HG03159 (cell line): ENCODE results near the gene TMED4.

ENCODE experiments used
- ATAC-seq: cut with Tn5 transposase; IDR thresholded peaks from one replicate; pipeline ENCODE4 v1.9.1; 2021; ENCODE audit warnings: mild to moderate bottlenecking, moderate library complexity; ENCODE audit not compliant: unreplicated experiment

Gene TMED4

DNA sequence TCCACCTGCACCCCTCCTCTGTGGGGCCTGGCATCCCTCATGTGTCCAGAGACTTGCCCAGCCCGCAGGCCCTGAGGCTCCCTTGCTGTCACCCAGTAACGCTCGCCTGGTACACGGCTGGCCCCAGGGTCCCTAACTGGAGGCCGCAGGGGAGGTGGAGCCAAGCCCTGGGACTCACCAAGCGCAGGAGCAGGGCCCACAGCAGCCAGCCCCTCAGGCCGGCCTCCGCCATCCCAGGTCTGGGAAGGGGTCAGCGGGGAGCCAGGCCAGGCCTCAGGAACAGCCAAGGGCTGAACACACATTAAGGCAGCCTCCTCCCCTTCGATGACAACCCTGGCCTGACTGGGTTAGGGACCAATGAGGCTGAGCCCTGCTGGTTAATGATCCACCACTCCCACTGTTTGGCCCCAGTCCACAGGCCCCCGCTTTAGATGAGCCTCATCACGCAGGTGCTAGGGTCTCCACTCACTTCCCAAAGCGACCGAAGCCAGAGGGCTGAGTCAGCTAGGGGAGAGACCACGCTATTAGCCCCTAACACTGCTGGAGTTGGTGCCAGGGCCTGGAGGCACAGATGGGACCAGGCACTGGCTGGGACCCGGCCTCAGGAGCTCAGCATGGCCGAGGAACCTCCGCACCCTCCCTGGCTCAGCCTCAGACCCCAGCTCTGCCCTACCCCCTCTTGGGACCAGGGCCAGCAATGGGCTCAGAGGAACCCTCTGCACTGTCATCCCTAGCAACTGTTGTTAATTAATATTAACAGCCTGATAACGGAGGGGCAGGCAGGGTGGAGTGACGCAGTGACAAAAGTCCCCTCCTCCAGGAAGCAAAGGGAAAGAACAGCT is 40.8 kb downstream of the TMED4 start, which contains the start of gene NPC1L1:
Gene NPC1L1, minus strand, starts transcription at position 303 of the 842 bp plus-strand sequence. Its CDS starts 71 bp downstream, at position 232.
- ATAC-seq = no peak

DNA sequence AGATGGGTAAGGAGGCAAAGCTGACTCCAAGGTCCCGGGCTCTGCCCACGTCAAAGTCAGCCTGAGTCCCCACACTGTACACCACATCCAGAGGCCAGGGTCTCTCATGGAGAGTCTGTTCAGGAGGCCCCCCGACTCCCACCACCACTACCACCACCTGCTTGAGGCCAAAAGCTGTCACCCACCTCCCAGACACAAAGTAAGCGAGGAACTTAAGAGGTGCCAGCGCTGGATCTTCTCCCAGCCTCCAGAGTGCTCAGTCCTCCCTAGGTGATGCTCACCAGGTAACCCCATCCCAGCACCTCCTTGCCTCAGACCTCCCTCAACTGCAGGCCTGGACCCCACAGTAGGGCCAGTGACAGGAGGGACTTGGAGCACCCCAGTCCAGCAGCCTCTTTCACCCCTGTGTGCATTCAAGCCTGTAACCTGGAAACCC is 41.4 kb downstream of the TMED4 start:
- no peak for ATAC-seq

DNA sequence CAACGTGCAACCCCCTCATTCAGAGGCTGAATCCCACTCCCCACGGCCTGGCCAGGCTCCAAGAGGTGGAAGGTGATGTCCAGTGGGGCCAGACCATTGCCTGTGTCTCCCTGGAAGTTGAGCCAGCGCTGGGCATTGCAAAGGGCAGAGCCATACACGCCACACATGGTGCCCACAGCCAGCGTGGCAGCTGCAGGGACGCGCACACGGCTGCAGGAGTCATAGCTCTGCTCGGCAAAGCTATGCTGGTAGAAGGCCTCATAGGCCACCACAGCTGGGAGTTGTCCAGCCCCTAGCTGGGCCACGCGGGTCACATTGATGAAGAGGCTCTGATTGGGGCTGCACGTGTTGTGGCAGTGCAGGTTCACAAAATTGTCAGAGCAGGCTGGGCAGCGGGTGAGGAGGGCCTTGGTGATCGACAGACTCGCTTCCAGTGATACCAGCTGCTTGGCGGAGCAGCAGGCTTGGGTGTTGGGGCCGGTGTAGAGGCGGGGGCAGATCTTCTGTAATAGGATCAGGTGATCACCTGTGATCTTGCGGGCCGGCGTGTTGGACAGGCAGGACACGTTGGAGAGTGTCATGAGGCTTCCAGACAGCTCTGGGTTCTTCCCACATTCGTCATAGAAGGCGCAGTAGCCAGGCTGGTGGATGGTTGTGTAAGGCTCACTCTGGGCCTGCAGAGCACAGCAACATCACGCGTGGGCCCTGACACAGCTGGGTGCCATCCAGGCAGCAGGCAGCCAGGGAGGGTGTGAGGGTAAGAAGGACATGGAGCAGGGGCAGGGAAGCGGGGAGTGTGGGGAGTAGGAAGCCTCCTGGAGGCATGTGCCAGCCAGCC is 42.1 kb downstream of the TMED4 start:
- ATAC-seq = no peak

DNA sequence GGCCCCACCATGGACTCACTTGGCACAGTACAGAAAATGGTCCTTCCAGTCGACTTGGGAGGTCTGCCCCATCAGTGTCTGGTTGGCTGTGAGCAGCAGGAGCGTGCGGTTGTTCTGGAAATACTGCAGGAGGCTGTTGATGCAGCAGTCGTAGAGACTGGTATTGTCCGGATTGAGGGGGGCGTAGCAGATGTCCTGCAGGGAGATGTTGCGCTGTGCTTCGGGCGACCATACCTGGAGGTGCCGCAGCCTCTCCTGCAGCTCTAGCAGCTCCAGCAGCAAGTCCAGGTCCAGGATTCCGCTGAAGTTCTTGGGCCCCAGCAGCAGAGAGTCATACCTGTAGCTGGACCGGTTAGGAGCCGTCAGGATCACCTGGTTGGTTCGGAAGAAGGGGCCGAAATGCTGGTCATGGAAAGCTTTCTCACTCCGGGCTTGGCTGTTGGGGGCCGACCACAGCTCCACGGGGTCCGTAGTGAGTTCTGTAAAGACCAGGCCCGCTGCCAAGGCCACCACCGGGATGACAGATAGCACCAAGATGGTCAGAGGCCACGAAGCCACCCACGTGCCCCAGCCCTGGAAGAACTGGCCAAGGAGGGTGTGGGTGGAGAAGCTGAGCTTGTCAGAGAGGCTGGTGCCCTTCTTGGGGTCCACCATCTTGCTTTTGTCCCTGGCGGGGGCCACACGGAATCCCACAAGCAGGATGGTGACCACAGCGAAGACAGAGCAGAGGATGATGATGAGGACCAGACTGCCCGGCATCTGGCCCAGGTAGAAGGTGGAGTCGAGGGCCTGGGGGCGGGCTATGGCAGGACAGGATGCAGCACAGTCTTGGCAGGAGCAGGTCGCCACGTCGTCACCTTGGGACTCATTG is 43.0 kb downstream of the TMED4 start:
- ATAC-seq = no peak

DNA sequence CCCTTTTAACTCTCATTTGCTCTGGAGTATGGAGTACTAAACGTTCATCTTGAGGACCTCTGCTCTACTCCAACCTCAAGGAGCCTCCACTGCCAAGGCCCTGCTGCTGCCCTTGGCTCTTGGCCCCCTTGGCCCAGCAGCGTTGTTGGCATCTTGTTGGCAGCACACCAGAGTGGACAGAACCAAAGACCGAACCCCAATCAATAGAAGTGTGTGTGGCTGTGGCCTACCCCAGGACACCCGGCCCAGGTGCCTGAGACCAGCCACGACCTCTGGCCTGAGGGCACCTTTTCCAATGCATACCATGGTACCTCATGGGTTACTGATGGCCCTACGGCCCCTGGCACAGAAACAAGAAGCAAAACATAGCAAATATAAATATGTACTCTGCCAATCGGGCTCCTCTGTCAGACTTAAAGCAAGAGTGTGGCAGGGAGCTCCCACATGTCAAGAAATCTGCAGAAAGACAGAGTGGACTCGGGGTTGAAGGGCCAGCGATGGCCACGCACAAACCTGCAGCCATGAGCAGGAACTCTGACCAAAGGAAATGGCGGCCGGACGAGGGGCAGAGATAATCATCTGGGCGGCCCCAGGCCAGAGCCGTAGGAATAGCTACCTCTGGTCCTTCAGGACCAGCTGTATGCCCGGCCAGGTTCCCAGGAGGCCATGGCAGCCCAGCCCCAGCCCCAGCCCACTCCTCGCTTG is 43.8 kb downstream of the TMED4 start:
- no peak for ATAC-seq

DNA sequence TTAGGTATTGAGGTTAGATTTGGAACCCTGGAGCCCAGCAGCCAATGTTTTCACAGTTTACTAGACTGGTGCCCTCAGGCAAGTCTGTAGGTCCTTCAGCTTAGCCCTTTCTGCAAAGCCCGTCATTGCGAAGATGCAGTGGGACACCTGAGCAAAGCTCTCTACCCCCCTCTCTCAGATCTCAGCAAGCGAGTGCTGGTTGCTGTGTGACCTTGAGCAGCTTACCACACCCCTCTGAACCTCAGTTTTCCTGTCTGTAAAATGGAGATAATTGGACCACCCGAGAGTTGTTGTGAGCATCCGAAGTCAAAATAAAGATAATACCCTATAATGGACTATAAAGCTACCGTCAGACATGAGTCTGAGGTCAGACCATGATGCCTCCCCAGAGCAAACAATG is 44.6 kb downstream of the TMED4 start:
- ATAC-seq = no peak

DNA sequence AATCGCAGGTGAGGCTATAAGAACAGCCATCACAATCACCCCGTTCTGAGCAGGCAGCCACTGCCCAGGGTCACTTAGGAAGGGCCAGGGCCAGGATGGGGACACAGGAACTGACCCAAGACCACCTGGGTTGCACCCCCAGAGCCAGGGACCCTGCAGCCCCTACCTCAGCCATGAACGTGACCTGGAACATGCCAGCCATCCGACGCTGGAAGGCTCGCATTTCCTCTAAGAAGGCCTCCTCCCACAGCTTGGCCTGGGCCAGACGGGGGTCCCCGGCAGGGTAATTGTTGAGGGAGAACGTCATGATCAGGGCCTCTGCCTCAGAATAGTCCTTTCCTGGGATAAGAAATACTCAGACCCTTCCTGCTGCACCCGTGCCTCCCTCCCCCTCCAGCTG is 45.9 kb downstream of the TMED4 start:
- no peak for ATAC-seq

DNA sequence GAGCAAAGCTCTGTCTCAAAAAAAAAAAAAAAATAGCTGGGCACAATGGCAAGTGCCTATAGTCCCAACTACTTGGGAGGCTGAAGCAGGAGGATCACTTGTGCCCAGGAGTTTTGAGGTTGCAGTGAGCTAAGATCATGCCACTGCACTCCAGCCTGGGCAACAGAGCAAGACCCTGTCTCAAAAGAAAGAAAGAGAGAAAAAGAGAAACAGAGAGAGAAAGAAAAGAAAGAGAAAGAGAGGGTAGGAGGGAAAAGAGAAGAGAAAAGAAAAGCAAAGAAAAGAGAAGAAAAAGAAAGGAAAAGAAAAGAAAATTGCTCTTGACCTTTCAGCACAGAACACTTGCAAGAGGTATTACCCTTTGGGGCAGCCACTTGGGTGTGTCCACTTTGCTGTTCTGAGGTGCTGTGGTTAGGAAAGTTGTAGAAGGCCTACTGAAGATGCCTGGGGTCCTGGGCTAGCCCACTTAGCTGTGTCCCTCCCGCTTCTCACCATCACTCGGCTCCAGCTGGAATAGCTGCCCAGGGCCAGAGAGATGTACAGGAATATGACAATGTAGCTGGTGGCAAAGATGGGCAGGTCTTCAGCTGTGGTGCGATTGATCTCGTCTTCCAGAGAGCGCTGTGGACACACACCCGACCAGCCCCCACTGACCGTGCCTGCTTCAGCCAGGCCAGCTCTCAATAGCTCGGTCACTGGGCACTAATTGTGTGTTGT is 46.5 kb downstream of the TMED4 start:
- ATAC-seq = no peak

DNA sequence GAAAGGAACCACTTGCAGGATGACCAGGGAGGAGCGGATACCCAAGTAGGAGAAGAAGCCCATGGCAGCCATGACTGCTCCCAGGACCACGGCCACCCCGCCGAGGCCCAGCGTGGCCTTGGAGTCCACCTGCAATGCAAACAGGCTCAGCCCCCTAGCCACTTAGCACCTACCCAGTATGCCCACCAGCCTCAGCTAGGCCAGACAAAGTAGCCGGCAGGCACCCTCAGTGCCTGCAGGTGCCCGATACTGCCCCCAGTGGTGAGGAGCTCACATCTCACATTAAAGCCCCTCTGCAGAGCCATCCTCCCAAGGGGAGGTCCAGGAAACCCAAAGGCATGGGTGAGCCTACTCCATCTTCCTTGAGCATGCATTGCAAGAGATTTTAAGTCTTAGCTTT is 47.5 kb downstream of the TMED4 start:
- peak; percentile 60 for ATAC-seq

DNA sequence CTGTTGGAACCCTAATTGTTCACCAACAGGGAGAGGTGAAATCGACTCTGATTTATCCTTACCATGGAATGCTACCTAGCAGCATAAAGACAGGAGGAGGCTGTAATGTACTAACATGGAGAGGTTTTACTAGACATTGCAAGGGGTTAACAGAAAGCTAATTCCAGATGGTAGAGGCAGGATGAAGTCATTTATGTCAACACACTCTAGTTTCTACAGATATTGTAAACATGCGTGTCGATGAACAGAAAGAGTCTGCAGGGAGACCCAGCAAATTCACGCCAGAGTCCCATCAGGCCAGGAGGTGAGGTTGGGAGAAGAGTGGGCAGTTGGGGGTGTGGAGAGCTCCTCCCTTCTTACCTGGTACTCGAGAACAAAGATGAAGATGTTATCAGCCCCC is 47.9 kb downstream of the TMED4 start:
- ATAC-seq = no peak

DNA sequence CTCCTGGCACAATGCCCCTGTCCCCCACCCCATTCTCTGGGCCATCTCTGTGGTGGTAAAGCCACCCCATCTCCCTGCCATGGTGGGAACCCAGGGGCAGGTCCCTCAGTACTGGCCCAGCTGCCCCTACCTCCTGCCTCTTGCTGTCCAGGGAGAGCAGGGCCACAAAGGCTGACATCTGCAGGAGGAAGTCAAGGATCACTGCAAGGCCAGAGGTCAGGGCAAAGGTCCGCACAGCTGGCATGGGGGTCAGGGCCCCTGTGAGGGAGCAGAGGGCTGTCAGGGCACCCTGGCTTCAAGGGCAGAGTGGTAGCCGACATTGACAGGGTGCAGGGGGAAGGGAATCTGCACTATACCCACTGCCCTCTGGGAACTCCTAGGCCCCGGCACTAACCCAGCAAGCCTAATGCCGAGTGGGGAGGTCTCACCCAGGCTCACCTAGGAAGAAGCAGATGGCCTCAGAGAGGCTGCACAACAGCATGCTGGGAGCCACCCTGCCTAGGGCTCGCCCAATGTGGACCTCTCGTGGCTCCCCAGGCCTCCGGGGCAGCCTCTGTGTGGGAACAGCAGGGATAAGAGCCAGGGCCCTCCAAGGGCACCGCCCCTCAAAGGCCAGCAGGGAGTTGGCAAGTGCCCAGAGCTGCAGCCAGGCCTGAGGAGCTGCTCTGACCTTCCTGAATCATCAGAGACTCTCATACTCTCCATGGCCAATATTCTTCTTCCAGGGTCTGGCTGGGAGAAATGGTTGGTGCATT is 48.6 kb downstream of the TMED4 start:
- no peak for ATAC-seq

DNA sequence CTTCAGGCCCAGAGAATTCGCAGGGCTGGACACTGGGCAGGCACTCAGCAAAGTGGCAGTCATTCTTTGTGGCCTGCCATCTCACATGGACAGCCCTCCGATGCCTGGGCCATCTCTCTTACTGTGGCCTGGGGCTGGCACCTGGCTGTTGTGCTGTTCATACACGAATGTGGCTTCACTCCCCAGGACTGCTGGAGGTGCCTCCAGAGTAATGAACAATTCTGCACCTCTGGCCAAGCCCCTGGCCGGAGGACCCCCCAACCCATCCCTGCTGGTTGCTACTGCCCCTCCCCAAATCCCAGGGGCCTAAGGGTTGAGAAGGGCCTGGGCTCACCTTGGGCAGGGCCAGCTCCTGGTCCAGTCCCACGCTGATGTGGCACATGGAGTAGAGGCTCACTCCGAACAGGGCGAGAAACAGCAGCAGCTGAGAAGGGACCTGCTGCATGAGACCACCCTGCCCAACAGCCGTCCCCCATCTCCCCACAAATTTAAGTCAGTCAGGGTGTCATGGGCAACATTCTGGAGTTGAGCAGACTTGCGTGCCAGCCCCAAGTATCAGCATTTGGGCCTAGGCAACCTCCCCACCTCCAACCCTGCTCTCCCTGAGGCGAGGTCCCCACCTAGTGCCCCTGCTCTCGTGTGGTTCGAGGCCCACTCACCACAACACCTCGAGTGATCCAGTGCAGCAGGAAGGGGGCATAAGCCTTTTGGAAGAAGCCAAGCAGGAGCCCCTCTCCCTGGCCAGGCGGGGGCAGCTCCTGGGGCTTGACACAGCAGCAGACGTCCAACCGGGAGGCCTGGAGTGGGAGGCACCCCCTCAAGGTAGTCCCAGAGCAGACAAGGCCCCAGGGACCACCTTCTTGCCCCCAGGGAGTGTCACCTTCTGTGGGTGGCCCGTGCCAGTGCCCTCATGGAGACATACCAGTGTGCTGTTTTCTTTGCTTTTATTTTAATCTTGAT is 50.3 kb downstream of the TMED4 start:
- ATAC-seq = no peak

DNA sequence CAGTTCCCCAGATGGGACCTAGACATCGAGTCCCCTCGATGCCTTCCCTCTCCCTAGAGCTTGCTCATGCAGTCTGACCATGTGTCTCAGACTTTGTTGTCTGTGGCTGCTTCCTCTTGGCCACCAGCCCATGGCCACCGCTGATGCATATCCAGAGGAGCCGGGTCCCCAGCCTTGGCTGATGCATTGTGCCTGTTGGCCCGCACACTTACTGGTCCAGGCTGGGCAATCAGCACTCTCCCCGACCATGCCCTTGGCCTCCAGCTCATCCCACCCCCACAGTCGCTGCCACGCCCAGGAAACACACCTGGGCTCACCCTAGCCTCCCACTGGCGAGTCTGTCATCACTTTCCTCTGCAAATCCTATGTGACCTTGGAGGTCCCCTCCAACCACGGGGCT is 51.0 kb downstream of the TMED4 start:
- no peak for ATAC-seq
